Effector memory CD4-positive, alpha-beta T cell (primary cell): ENCODE results near the gene CHST12.
"Not testable (repeated sequence)": the region's sequence is repeated elsewhere in the genome, so short reads cannot be mapped to it uniquely, and the experiment has no call there.

Experiments
- DNase-seq, 3 donors: peaks; one replicate each; pipeline ENCODE4 v3.0.0-alpha.2; 2020
- H3K27ac ChIP-seq: 2 replicates; pipeline ENCODE4 v1.7.0; 2013; ENCODE audit warnings: mild to moderate bottlenecking, low read length, moderate library complexity; ENCODE audit not compliant: insufficient read depth, poor library complexity, severe bottlenecking
- H3K27me3 ChIP-seq: replicated peaks from 2 replicates; pipeline ENCODE4 v1.7.0; 2013; ENCODE audit warnings: mild to moderate bottlenecking, low read length; ENCODE audit not compliant: insufficient read depth, control insufficient read depth, poor library complexity, severe bottlenecking
- H3K36me3 ChIP-seq: 2 replicates; pipeline ENCODE4 v1.7.0; 2013; ENCODE audit warnings: mild to moderate bottlenecking, low read length, moderate library complexity; ENCODE audit not compliant: control insufficient read depth, insufficient read depth
- H3K4me1 ChIP-seq: 2 replicates; pipeline ENCODE4 v1.7.0; 2013; ENCODE audit warnings: low read length, mild to moderate bottlenecking; ENCODE audit not compliant: control insufficient read depth, insufficient read depth, poor library complexity, severe bottlenecking
- H3K4me3 ChIP-seq: 2 replicates; pipeline ENCODE4 v1.7.0; 2013; ENCODE audit warnings: low read length, low read depth, mild to moderate bottlenecking; ENCODE audit not compliant: insufficient read depth, poor library complexity, severe bottlenecking
- H3K9me3 ChIP-seq: 2 replicates; pipeline ENCODE4 v1.7.0; 2013; ENCODE audit warnings: mild to moderate bottlenecking, low read length, moderate library complexity; ENCODE audit not compliant: control insufficient read depth

CHST12 gene

DNA sequence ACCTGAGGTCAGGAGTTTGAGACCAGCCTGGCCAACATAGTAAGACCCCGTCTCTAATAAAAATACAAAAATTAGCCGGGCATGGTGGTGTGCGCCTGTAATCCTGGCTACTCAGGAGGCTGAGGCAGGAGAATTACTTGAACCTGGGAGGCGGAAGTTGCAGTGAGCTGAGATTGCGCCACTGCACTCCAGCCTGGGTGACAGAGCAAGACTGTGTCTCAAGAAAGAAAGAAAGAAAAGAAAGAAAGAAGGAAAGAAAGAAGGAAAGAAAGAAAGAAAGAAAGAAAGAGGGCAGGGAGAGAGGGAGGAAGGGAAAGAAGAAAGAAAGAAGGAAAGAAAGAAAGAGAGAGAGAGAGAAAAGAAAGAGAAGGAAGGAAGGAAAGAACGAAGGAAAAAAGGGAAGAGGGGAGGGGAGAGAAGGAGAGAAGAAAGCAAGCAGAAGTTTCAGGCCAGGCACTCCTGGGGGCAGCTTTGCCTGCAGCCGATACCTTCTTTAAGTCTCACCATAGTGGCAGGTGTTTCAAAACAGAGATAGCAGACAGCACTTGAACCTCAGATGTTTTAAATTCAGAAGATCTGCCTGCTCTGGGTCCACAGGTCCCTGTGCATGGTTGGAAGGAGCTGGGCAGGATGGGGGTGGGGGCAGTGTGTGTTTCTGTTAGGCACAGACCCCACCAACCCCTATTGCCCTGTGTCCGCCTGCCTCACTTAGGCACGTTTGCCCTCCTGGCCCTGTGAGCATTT, 66.2 kb downstream of the CHST12 start:
- H3K4me3 ChIP-seq, DNase-seq, H3K9me3 ChIP-seq, H3K36me3 ChIP-seq, H3K27ac ChIP-seq, H3K27me3 ChIP-seq, H3K4me1 ChIP-seq: not testable (repeated sequence)

GRCh38 chr7:2470204-2471021, 67.0 kb downstream of the CHST12 start:
- Histone ChIP-seq H3K36me3 (no peaks in the 10 kb centered on the region), H3K27me3 (no peaks in the 10 kb centered on the region), H3K4me1 (no peaks in the 10 kb centered on the region), H3K9me3 (no peaks in the 10 kb centered on the region), H3K4me3 (no peak overlapping the region), H3K27ac (no peak overlapping the region)
- no peak for DNase-seq

DNA sequence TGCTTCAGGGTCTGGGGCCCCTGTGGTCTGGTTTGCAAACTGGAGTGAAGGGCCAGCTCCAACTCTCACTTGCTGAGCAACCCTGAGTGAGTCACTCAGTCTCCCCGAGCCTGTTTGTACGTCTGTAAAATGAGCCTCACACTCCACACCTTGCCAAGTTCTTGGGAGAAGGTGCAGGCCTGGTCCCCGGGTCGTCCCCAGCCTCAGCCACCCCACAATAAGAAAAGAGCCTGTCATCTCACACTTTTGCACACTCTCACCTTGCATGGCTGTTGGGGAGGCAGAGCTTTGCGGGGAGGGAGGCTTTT, 67.6 kb downstream of the CHST12 start:
- Histone ChIP-seq H3K4me1 (no peaks in the 10 kb centered on the region), H3K36me3 (no peaks in the 10 kb centered on the region), H3K27me3 (no peaks in the 10 kb centered on the region), H3K27ac (no peak overlapping the region), H3K9me3 (no peaks in the 10 kb centered on the region), H3K4me3 (no peak overlapping the region)
- no peak for DNase-seq

GRCh38 chr7:2471396-2471795, 68.0 kb downstream of the CHST12 start:
- Histone ChIP-seq H3K4me3 (no peak overlapping the region), H3K27me3 (no peaks in the 10 kb centered on the region), H3K36me3 (no peaks in the 10 kb centered on the region), H3K9me3 (no peaks in the 10 kb centered on the region), H3K27ac (no peak overlapping the region), H3K4me1 (no peaks in the 10 kb centered on the region)
- no peak for DNase-seq

DNA sequence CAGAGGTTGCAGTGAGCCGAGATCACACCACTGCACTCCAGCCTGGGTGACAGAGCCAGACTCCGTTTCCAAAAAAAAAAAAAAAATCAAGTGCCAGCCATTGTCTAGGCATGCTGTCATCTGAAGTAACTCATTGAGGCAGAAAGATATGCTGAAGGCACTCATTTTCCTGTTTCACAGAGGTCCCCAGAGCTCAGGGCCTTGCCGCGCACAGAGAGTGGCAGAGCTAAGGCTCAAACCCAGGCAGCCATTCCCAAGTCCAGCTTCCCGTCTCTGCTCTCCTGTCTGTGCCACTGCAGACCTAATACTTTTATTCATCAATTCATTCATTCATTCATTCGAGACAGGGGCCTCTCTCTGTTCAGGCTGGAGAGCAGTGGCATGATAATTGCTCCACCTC, 69.3 kb downstream of the CHST12 start:
- Histone ChIP-seq H3K36me3 (no peaks in the 10 kb centered on the region), H3K27ac (no peak overlapping the region), H3K27me3 (no peaks in the 10 kb centered on the region), H3K4me3 (no peak overlapping the region), H3K9me3 (no peaks in the 10 kb centered on the region), H3K4me1 (peaks cover 6% of the 10 kb centered on the region)
- DNase-seq, result no peak

- H3K4me1 ChIP-seq, result peaks cover 14% of the 10 kb centered on the region
- no peaks in the 10 kb centered on the region for H3K9me3 ChIP-seq
- no peak for DNase-seq
- H3K27ac ChIP-seq, result no peak overlapping the region
- H3K27me3 ChIP-seq, result no peaks in the 10 kb centered on the region
- H3K36me3 ChIP-seq, result no peaks in the 10 kb centered on the region
- H3K4me3 ChIP-seq, result no peak overlapping the region
Measured at GRCh38 chr7:2473496-2474180, 70.2 kb downstream of the CHST12 start.

GRCh38 chr7:2474224-2474623, 70.8 kb downstream of the CHST12 start:
- Histone ChIP-seq H3K4me3 (no peak overlapping the region), H3K27me3 (no peaks in the 10 kb centered on the region), H3K4me1 (peaks cover 14% of the 10 kb centered on the region), H3K27ac (no peak overlapping the region), H3K9me3 (no peaks in the 10 kb centered on the region), H3K36me3 (no peaks in the 10 kb centered on the region)
- no peak for DNase-seq

DNA sequence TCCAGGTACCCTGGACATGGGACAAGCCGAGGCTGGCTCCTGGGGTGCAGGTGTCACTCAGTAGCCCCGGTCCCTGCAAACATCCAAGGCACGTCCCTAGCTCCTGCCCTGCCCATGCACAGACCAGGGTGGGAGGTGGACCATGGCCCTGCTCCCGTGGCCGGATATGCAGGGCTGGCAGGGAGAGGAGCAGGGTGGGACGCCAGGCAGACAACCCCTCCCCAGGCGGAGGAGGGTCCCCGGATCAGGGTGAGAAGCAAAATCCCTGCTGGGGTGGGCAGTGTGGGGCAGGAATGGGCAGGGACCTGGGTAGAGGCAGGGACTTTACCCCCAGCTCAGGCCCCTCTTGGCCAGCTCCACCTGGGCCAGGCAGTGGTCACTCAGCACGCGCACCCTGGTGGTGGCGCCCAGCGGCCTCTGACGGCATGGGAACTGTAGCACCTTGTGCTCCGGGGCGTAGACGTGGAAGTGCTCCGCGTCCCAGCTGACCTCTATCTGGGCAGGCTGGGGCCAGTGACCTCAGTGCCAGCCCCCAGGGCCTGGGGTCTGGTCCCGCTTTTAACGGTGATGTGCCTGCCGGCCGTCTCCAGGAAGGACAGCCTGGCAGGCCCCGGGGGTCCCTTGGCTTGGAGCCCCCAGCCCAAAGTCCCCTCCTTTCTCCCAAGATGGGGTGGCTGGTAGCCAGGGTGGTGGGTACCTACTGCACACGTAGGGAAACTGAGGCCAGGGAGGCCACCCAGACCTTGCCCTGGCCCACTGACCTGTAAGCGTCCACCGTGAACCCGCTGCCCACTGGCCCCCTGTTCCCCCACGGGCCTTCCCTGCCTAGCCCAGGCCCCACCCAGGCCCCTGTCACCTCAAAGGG, 71.6 kb downstream of the CHST12 start:
- Histone ChIP-seq H3K4me1 (peaks cover 14% of the 10 kb centered on the region), H3K9me3 (no peaks in the 10 kb centered on the region), H3K4me3 (no peak overlapping the region), H3K36me3 (no peaks in the 10 kb centered on the region), H3K27ac (no peak overlapping the region), H3K27me3 (no peaks in the 10 kb centered on the region)
- DNase-seq, result no peak

- Histone ChIP-seq H3K4me1 (peaks cover 14% of the 10 kb centered on the region), H3K9me3 (no peaks in the 10 kb centered on the region), H3K4me3 (no peak overlapping the region), H3K36me3 (no peaks in the 10 kb centered on the region), H3K27me3 (no peaks in the 10 kb centered on the region), H3K27ac (no peak overlapping the region)
- DNase-seq, result no peak
Measured at GRCh38 chr7:2475678-2476015, 72.2 kb downstream of the CHST12 start.
